AG04450 (cell line): ENCODE data around the gene PAQR5. TPM values are rescaled to one million over a fixed set of nuclear protein-coding genes. Genes with fewer than 3 reads are reported as not detected.

Source experiments
- CTCF ChIA-PET: fragments of 300-600, 350-600 bp; formaldehyde crosslinking; extraction: SDS; loops from one replicate; lab custom pipeline; 2022; ENCODE audit warnings: antibody characterized with exemption, inconsistent platforms; lab: Charles Lee
- POLR2A ChIA-PET: fragments of 350-600 bp; formaldehyde crosslinking; extraction: SDS; loops from one replicate; lab custom pipeline; 2021; ENCODE audit warnings: antibody characterized with exemption, inconsistent platforms; lab: Yijun Ruan, JAX
- DNase-seq: peaks from one replicate; pipeline ENCODE4 v3.0.0-alpha.2; 2011; ENCODE audit warnings: low read depth, low spot score
- H3K27ac ChIP-seq: one replicate; pipeline ENCODE4 v1.5.1; 2012; ENCODE audit warnings: low read depth, low read length, control low read depth
- H3K27me3 ChIP-seq: one replicate; pipeline ENCODE4 v1.6.0; 2012; ENCODE audit warnings: low read length; ENCODE audit not compliant: control insufficient read depth, insufficient read depth
- H3K4me3 ChIP-seq: 2 replicates; pipeline ENCODE4 v1.5.1; 2011; ENCODE audit warnings: mild to moderate bottlenecking, low read depth, low read length, control low read depth
- H3K9me3 ChIP-seq: 2 replicates; pipeline ENCODE4 v1.5.1; 2012; ENCODE audit warnings: low read length; ENCODE audit not compliant: control insufficient read depth, insufficient read depth
- polyA plus RNA-seq: library from polyadenylated mRNA; depleted of rRNA; stranded (reverse); fragments of >200 nt; gene quantifications from 2 replicates; pipeline ENCODE4 v1.2.3, GENCODE V29; 2011
- TF ChIP-seq, protein P1 (sequence below): IDR thresholded peaks from 2 replicates; pipeline ENCODE4 v1.5.1; 2011; ENCODE audit warnings: low read depth, low read length, control low read depth, inconsistent platforms

PAQR5 gene
- polyA plus RNA-seq, 1 experiment: 7.9 TPM

GRCh38 chr15:69358850-69359249 is 60.1 kb downstream of the PAQR5 start:
- no peak for DNase-seq
- Histone ChIP-seq H3K9me3 (no peaks in the 10 kb centered on the region), H3K27me3 (no peaks in the 10 kb centered on the region), H3K4me3 (no peak overlapping the region), H3K27ac (no peak overlapping the region)
- POLR2A ChIA-PET: interaction anchor here (1.2 kb wide), 1 partner anchor 94 kb away, joined by 4 read pairs; the partner anchor contains the start of gene RPLP1
- CTCF ChIA-PET: no interaction called here
- TF ChIP-seq, protein P1, sequence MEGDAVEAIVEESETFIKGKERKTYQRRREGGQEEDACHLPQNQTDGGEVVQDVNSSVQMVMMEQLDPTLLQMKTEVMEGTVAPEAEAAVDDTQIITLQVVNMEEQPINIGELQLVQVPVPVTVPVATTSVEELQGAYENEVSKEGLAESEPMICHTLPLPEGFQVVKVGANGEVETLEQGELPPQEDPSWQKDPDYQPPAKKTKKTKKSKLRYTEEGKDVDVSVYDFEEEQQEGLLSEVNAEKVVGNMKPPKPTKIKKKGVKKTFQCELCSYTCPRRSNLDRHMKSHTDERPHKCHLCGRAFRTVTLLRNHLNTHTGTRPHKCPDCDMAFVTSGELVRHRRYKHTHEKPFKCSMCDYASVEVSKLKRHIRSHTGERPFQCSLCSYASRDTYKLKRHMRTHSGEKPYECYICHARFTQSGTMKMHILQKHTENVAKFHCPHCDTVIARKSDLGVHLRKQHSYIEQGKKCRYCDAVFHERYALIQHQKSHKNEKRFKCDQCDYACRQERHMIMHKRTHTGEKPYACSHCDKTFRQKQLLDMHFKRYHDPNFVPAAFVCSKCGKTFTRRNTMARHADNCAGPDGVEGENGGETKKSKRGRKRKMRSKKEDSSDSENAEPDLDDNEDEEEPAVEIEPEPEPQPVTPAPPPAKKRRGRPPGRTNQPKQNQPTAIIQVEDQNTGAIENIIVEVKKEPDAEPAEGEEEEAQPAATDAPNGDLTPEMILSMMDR: no peak

DNA sequence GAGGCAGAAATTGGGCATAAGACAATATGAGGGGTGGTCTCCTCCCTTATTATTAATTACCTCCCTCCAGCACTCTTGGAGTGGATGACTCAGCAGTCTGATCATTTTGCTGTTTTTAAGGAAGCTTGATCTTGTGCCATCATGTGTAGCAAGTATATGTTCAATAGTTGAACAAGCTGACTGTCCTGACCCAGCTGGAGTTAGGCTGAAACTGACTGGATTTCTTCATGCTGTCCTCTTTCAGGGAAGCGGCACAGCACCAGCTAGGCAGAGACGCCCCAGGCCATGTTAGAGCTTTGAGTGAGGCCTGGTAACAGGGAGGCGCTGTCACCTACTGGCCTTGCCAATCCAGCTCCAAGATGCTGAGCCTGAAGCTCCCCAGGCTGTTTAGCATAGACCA is 61.0 kb downstream of the PAQR5 start:
- TF ChIP-seq, protein P1: no peak
- peak overlapping the region; percentile 21 for H3K27ac ChIP-seq
- POLR2A ChIA-PET: no interaction called here
- H3K27me3 ChIP-seq: no peaks in the 10 kb centered on the region
- no peaks in the 10 kb centered on the region for H3K9me3 ChIP-seq
- CTCF ChIA-PET: no interaction called here
- no peak overlapping the region for H3K4me3 ChIP-seq
- peak; percentile 21 for DNase-seq

- H3K27ac ChIP-seq: no peak overlapping the region
- DNase-seq: no peak
- no peaks in the 10 kb centered on the region for H3K27me3 ChIP-seq
- H3K4me3 ChIP-seq: no peak overlapping the region
- CTCF ChIA-PET: no interaction called here
- TF ChIP-seq, protein P1: no peak
- POLR2A ChIA-PET: no interaction called here
- no peaks in the 10 kb centered on the region for H3K9me3 ChIP-seq
These were observed 61.9 kb downstream of the PAQR5 start for GRCh38 chr15:69360642-69361041.

GRCh38 chr15:69367236-69367635 is 68.5 kb downstream of the PAQR5 start:
- TF ChIP-seq, protein P1: no peak
- no peak overlapping the region for H3K27ac ChIP-seq
- no peak for DNase-seq
- ChIA-PET CTCF (interaction anchor here (3.1 kb wide), 1 partner anchor 28 kb away, joined by 12 read pairs; no protein-coding TSS in a partner anchor), POLR2A (no interaction called here)
- H3K9me3 ChIP-seq: no peaks in the 10 kb centered on the region
- no peaks in the 10 kb centered on the region for H3K27me3 ChIP-seq
- H3K4me3 ChIP-seq: no peak overlapping the region

- TF ChIP-seq, protein P1: no peak
- Histone ChIP-seq H3K27ac (no peak overlapping the region), H3K4me3 (no peak overlapping the region), H3K27me3 (no peaks in the 10 kb centered on the region), H3K9me3 (no peaks in the 10 kb centered on the region)
- DNase-seq: no peak
- ChIA-PET POLR2A (no interaction called here), CTCF (interaction anchor here (0.6 kb wide), 1 partner anchor 274 kb away, joined by 3 read pairs; no protein-coding TSS in a partner anchor)
These were observed 70.9 kb downstream of the PAQR5 start for GRCh38 chr15:69369631-69370030.
